ENCODE results near the gene SLC6A13. TPM values are rescaled to one million over a fixed set of nuclear protein-coding genes. Genes with fewer than 3 reads are reported as not detected.
A peak's percentile ranks its signal among the peaks of the same experiment; 100 is the strongest.
"Not testable (repeated sequence)": the region's sequence is repeated elsewhere in the genome, so short reads cannot be mapped to it uniquely, and the experiment has no call there.

The SLC6A13 gene
- polyA plus RNA-seq, 6 donors from 2014 or later: not detected

DNA sequence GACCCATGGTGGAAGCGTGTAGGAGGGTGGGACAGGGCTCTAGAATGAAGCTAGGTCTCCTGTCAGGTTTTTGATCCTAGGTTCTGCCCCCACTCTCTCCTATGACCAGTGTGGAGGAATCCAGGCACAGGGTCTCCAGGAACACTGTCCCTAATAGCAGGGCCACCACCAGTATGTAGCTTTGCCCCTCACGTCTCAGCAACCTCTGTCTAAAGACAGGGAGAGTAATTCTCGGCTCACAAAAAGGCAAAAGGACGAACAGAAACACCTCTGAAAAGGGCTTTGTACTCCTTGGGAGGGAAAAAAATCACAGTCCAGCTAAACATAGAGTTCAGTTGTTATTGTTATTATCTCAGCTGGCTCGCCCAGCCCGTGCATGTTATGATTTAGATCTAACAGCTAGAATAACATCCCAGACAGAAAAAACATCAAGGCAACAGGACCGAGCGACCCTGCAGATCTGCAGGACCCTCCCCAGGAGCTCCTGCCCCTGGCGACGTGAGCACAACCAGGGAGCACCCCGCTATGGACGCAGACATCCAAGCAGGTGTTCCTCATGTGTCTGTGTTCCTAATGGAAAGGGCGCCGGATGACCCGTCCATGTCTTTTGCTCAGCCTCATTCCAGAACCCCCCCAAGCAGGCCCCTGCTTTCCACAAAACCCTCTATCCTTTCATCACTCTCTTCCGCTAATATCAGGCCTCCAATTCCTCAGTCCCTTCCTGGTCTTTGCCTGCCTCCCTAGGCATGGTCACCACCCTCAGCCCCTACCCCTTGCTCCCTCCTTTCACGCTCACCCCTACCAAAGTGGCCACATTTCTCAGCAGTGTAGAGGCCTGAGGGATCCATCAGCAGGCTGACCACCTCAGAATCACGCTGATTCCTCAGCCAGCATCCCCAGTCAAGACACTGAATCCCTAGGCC is 34.5 kb downstream of the SLC6A13 start:
- ATAC-seq (ENCODE audit: low read depth in 2 of 2): no peak
- H3K27me3 Mint-ChIP-seq: peaks cover 3 to 36% (median 5%) of the 10 kb centered on the region in 3 donors
- DNase-seq: no peak
- H3K9me3 Mint-ChIP-seq: no peaks in the 10 kb centered on the region
- H3K4me3 Mint-ChIP-seq: no peak overlapping the region
- H3K36me3 Mint-ChIP-seq: no peaks in the 10 kb centered on the region
- no peaks in the 10 kb centered on the region for H3K4me1 Mint-ChIP-seq
- H3K27ac Mint-ChIP-seq: no peak overlapping the region

DNA sequence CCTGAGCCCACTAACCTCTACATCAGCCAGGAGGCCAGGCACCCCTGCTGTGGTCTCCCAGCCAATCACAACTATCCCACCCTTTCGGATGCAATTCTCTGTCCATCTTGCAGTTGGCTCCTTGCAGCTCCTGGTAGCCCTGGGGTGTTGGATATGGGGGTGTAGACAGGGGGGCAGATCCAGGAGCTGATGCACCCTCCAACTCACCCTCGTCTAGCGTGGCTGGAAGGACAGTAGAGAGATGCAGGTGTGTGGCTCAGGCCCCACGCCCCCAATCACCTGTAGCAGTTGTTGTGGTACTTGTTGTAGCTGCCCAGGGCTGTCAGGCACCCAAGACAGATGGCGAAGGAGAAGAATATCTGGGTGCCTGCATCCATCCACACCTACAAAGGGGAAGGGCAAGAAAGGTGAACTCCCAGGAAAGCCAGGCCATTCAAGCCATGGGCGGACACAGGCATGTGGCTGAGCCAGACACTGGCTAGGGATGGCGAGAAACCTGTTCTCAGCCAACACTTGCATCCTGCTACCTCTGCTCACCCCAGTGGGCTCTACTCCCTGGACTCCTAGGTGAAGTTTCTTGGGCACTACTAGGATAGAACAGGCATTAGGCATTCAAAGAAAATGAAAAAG is 35.2 kb downstream of the SLC6A13 start:
- H3K4me3 Mint-ChIP-seq: no peak overlapping the region
- H3K9me3 Mint-ChIP-seq: no peaks in the 10 kb centered on the region

DNA sequence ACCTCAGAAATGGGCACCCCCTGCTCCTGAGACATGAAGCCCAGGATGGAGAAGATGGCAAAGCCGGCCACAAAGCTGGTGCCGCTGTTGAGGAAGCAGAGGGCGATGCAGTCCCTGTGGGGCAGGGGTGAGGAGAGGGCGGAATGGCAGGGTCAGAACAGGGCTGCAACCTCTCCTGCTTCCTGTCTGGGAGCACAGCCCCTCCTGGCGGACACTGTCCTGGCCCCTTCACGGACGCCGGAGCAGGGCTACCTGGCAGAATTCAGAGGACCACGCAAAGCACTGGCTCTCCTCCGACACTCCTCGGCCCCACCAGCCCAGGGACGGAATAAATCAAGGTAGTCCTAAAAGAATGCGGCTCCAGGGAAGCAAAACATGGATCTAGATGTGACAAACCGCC is 36.2 kb downstream of the SLC6A13 start:
- no peaks in the 10 kb centered on the region for H3K4me1 Mint-ChIP-seq
- no peaks in the 10 kb centered on the region for H3K36me3 Mint-ChIP-seq
- DNase-seq: no peak
- no peak overlapping the region for H3K27ac Mint-ChIP-seq
- ATAC-seq (ENCODE audit: low read depth in 2 of 2): no peak
- H3K4me3 Mint-ChIP-seq: no peak overlapping the region
- no peaks in the 10 kb centered on the region for H3K9me3 Mint-ChIP-seq
- H3K27me3 Mint-ChIP-seq: peaks cover 3 to 37% (median 18%) of the 10 kb centered on the region in 3 donors

More for the DNA sequence above, 35.2 kb downstream of the SLC6A13 start:
- H3K4me1 Mint-ChIP-seq: no peaks in the 10 kb centered on the region
- no peak for DNase-seq
- peaks cover 3 to 34% (median 11%) of the 10 kb centered on the region in 3 donors for H3K27me3 Mint-ChIP-seq
- no peak overlapping the region for H3K27ac Mint-ChIP-seq
- H3K36me3 Mint-ChIP-seq: no peaks in the 10 kb centered on the region
- ATAC-seq (ENCODE audit: low read depth in 2 of 2): no peak

DNA sequence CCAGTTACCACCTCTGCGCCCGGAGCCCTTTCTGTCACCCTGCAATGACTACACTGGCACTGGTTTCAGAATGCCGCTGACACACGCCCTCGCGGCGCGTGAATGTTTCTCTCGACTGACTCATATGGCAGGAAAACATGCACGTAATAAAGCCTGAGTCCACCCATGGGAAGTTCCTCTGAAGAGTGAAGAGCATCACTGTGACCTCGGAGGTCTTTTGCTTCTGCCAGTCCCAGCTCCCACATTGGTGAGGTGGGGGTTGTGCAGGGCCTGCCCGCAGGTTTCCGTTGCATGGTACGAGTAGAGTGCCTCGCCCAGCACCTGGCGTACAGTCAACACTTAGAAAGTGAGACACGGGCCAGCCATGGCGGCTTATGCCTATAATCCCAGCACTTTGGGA is 37.6 kb downstream of the SLC6A13 start:
- DNase-seq (no peak), ATAC-seq (ENCODE audit: low read depth in 2 of 2) (no peak)
- Mint-ChIP-seq H3K9me3 (no peaks in the 10 kb centered on the region), H3K36me3 (no peaks in the 10 kb centered on the region), H3K27ac (no peak overlapping the region), H3K4me3 (no peak overlapping the region), H3K27me3 (peaks cover 3 to 45% (median 24%) of the 10 kb centered on the region in 3 donors), H3K4me1 (no peaks in the 10 kb centered on the region)

DNA sequence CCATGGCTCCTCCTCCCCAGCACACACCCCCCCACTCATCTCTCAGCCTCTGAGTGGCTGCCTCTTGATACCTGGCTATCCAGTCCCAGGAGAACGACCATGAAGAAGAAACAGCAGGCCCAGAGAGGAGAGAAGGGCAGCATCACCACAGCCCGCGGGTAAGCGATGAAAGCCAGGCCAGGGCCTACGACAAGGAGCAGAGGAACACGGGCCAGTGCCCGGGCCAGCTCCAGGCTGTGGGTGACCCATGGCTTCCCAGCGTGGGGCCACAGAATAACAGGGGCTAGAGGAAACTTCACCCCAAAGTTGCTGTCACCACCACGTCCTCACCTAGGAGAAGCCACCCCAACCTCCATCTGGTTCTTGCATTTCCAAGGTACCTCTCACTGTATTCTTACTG is 38.3 kb downstream of the SLC6A13 start:
- no peaks in the 10 kb centered on the region for H3K9me3 Mint-ChIP-seq
- ATAC-seq (ENCODE audit: low read depth in 2 of 2) (no peak), DNase-seq (no peak)
- H3K27me3 Mint-ChIP-seq: peaks cover 3 to 39% (median 26%) of the 10 kb centered on the region in 3 donors
- H3K36me3 Mint-ChIP-seq: no peaks in the 10 kb centered on the region
- no peaks in the 10 kb centered on the region for H3K4me1 Mint-ChIP-seq
- H3K27ac Mint-ChIP-seq: no peak overlapping the region
- no peak overlapping the region for H3K4me3 Mint-ChIP-seq

DNA sequence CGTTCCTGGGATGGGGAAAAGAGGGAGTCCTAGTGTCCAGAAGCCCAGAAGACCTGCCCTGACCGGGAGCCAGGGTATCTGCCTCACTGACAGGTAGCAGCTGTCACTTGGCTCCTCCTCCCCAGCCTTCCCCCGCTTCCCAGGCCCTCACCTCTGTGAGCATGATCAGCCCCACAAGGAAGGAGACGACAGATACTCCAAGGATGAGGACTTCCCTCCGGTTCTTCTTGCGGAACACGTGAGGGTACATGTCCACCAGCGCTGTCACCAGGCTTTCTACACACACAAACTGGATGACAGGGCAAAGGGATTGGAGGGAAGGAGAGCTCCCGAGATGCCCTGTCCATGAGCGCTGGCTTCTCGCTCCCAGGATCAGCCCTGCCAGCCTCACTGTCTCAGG is 38.8 kb downstream of the SLC6A13 start:
- no peaks in the 10 kb centered on the region for H3K4me1 Mint-ChIP-seq
- no peak overlapping the region for H3K4me3 Mint-ChIP-seq
- no peak overlapping the region for H3K27ac Mint-ChIP-seq
- ATAC-seq (ENCODE audit: low read depth in 2 of 2): no peak
- DNase-seq: no peak
- no peaks in the 10 kb centered on the region for H3K36me3 Mint-ChIP-seq
- peaks cover 1 to 36% (median 26%) of the 10 kb centered on the region in 3 donors for H3K27me3 Mint-ChIP-seq
- no peaks in the 10 kb centered on the region for H3K9me3 Mint-ChIP-seq

DNA sequence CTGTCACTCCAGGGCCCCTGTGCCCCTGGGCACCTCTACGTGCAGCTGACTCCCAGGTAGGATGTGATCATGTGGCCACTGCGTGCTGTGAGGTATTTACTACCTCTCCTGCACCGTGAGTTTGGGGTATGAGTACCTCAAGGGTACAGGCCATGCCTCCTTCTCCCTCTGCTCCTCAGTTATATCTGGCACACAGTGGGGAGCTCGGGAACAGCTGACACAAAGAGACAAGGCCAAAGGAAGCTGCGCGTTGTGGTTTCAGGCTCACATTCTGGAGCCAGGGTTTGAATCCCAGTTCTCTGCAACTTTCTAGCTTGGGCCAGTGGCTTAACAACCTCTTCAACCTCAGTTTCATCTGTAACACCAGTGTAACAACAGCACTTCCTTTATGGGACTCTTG is 40.9 kb downstream of the SLC6A13 start:
- no peak for DNase-seq
- no peak for ATAC-seq (ENCODE audit: low read depth in 2 of 2)
- Mint-ChIP-seq H3K4me3 (no peak overlapping the region), H3K27me3 (peaks cover 5 to 39% (median 26%) of the 10 kb centered on the region in 3 donors), H3K9me3 (no peaks in the 10 kb centered on the region), H3K27ac (no peak overlapping the region), H3K36me3 (no peaks in the 10 kb centered on the region), H3K4me1 (no peaks in the 10 kb centered on the region)

DNA sequence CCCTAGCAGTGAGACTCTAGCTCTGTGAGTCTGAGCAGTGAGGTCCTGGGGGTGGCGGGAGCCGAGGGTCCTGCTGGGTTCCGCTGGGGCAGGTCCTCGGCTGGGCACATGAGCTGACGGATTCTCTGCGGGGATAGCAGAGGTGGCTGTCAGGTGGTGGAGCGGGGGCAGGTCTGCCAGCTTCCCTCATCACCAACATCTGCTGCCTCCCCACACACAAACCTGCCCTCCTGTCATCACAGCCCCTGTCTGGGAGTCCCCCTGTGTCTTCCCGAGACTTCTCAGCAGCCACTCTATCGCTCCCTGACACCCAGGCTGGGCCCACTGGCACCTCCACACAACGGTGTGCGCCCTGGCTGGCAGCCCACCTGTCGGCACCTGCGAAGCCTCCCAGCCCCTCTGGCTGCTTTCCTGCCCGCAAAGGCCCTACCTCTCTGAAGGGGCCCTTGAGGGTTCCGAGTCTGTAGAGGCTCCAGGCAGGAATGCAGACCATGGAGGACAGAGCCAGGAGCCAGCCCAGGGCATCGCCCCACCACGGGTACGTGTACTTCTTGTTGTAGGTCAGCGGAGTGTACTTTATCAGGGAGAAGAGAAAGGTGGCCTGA is 41.6 kb downstream of the SLC6A13 start:
- Mint-ChIP-seq H3K27ac (no peak overlapping the region), H3K4me3 (peak overlapping the region in 1 of 8 donors; percentile 15), H3K9me3 (no peaks in the 10 kb centered on the region), H3K36me3 (no peaks in the 10 kb centered on the region), H3K27me3 (peaks cover 5 to 39% (median 26%) of the 10 kb centered on the region in 3 donors), H3K4me1 (no peaks in the 10 kb centered on the region)
- DNase-seq (no peak), ATAC-seq (ENCODE audit: low read depth in 2 of 2) (no peak)

DNA sequence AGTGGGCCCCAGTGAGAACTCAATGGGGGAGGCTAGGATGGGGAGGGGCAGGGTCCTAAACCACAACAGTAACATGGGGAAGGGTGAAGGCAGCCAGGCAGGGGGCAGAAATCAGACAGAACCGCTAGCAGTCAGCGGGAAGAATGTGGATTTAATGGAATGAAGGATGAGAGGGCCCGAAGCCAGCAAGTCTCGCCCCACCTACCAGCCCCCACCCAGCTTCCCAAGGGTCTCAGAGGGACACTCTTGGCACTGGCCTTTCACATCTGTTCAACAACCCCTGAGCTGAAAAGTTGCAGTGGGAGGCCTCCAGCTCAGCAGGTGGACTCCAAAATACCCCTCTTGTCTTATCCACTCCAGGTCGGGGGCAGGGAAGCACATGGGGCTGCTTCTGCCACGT is 42.1 kb downstream of the SLC6A13 start:
- DNase-seq: no peak
- Mint-ChIP-seq H3K4me3 (peak overlapping the region in 1 of 8 donors; percentile 29), H3K9me3 (no peaks in the 10 kb centered on the region), H3K27ac (no peak overlapping the region), H3K4me1 (no peaks in the 10 kb centered on the region), H3K27me3 (peaks cover 5 to 39% (median 26%) of the 10 kb centered on the region in 3 donors), H3K36me3 (no peaks in the 10 kb centered on the region)
- ATAC-seq (ENCODE audit: low read depth in 2 of 2): no peak

DNA sequence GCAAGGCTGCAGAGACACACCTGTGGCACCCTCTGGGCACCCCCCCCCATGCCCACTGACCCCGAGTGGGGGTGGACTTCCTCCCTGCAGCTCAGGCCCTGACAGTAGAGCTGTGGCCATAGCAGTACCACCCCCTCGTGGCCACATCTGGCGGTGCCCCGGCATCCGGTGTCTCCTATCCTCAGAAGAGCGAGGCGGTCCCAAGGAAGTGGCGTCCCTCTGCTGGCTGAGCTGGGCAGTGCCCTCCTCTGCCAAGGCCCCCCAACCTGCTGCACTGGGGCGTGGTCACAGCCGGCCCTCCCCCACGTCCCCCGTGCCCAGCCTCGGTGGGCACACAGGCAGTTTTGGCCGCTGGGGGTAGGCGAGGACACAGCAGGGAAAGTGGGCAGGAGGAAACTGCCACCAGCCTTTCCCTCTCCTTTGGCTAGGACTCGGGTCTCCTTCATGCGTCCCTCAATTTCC is 42.7 kb downstream of the SLC6A13 start:
- peaks cover 5 to 39% (median 26%) of the 10 kb centered on the region in 3 donors for H3K27me3 Mint-ChIP-seq
- no peak overlapping the region for H3K4me3 Mint-ChIP-seq
- H3K4me1 Mint-ChIP-seq: no peaks in the 10 kb centered on the region
- H3K36me3 Mint-ChIP-seq: no peaks in the 10 kb centered on the region
- ATAC-seq (ENCODE audit: low read depth in 2 of 2) (peak; percentile 59 to 64), DNase-seq (no peak)
- no peaks in the 10 kb centered on the region for H3K9me3 Mint-ChIP-seq
- H3K27ac Mint-ChIP-seq: no peak overlapping the region

DNA sequence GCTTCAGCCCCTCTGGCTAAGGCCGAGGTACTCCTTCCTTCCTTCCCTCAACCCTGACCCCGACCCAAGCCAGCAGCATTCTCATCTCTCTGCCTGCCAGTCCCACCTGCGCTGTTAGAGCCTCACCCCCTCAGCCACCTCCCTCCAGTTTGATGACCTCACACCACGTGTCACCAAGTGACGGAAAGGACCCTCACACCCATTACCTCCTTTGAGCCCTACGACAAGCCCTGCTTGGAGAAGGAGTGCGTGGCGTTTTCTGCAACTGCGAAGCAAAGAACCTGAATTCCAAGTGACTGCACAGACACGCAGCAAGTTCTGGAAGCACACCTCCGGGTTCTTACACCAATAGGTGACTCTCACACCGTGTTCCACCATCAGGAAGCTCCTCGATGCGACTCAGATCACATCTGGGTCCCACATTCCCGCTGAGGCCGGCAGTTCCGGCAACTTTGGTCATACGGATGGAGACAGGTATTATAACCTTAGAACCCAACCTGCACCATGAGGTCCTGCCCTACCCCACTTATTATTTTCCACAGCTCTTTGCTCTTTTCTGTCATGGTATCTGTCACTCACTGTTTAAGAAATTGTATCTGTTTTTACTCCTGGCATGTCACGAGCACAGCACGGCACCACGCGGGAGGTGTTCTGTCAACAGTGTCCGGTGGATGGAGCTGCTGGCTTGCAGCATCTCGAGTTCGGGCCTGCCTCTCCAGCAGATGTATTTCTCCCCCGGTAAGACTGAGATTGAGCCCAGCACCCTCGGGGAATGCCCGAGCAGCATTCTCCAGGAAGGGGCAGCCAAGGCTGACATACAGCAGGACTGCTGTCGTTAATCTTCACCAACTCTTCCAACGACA is 43.7 kb downstream of the SLC6A13 start:
- H3K4me1 Mint-ChIP-seq: no peaks in the 10 kb centered on the region
- DNase-seq (no peak), ATAC-seq (ENCODE audit: low read depth in 2 of 2) (no peak)
- H3K4me3 Mint-ChIP-seq: no peak overlapping the region
- H3K27ac Mint-ChIP-seq: no peak overlapping the region
- peaks cover 5 to 43% (median 29%) of the 10 kb centered on the region in 3 donors for H3K27me3 Mint-ChIP-seq
- H3K9me3 Mint-ChIP-seq: no peaks in the 10 kb centered on the region
- no peaks in the 10 kb centered on the region for H3K36me3 Mint-ChIP-seq

DNA sequence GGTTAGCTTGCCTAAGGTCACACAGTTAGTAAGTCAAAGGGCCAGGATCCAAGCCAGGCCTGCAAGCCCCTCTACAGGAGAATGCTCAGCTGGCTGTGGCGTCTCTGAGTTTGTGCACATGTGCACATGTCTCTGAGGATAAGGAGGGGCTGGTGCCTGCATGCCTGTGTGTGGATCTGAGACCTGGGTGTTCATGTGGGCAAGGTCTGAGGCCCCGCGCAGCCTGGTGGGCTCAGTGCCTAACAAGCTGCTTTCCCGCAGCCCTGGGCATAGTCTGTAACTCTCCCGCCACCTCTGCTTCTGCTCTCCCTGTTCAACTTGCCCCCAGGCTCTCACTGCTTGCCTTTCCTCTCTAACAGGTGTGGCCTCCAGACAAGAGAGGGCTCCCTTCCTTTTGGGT is 44.4 kb downstream of the SLC6A13 start:
- Mint-ChIP-seq H3K36me3 (no peaks in the 10 kb centered on the region), H3K4me1 (peaks cover 3 to 7% (median 4%) of the 10 kb centered on the region in 3 donors), H3K4me3 (no peak overlapping the region), H3K27me3 (peaks cover 6 to 50% (median 36%) of the 10 kb centered on the region in 3 donors), H3K27ac (no peak overlapping the region), H3K9me3 (no peaks in the 10 kb centered on the region)
- no peak for DNase-seq
- no peak for ATAC-seq (ENCODE audit: low read depth in 2 of 2)

DNA sequence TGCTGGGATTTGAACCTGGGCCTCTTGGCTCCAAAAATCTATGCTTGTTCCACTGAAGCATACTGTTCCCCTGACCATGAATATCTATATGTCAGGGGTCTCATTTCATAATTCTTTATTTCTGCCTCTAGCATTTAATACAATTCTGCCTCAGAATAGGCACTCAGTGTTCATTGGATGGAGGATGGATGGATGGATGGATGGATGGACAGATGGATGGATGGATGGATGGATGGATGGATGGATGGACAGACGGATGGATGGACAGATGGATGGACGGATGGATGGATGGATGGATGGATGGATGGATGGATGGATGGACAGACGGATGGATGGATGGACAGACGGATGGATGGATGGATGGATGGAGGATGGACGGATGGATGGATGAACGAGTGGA is 45.6 kb downstream of the SLC6A13 start:
- H3K36me3 Mint-ChIP-seq; DNase-seq; H3K9me3 Mint-ChIP-seq; H3K4me3 Mint-ChIP-seq; ATAC-seq (ENCODE audit: low read depth in 2 of 2): not testable (repeated sequence)
- Mint-ChIP-seq H3K27ac (peak overlapping the region in 1 of 6 donors; percentile 91), H3K27me3 (peaks cover 14 to 61% (median 37%) of the 10 kb centered on the region in 3 donors), H3K4me1 (peaks cover 11 to 19% (median 13%) of the 10 kb centered on the region in 3 donors)

Measured in naive B cell (primary cell).